ENCODE data around the gene AP1G2. TPM values are rescaled to one million over a fixed set of nuclear protein-coding genes. Genes with fewer than 3 reads are reported as not detected.

AP1G2 gene
- total and polyA plus RNA-seq, 3 donors from 2014 or later: 33.6 to 83.4 (median 76.9) TPM

DNA sequence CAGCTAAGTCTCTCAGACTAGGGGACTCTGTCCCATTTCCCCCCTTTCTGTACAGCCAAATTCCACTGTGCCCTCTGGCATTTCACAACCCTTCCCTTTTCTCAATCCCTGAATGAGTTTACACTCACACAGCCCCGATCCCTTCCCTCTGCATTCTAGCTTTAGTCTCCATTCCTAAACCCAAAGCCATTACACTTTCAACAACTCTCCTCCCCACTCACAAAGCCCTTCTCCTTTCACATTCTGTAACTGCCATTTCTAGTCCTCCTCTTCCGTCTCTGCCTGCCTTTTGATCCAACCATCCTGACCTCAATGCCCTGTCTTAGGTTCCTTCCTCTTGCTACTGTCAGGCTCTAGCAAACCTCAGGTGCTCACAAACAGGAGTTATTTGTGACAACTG, 19.7 kb downstream of the AP1G2 start:
- Histone ChIP-seq H3K4me3 (no peak overlapping the region), H3K36me3 (ENCODE audit: low read depth, missing control alignments) (no peaks in the 10 kb centered on the region), H3K27me3 (no peaks in the 10 kb centered on the region), H3K27ac (no peak overlapping the region), H3K9me3 (no peaks in the 10 kb centered on the region), H3K4me1 (peaks cover 11% of the 10 kb centered on the region)
- TF ChIP-seq, protein P1, sequence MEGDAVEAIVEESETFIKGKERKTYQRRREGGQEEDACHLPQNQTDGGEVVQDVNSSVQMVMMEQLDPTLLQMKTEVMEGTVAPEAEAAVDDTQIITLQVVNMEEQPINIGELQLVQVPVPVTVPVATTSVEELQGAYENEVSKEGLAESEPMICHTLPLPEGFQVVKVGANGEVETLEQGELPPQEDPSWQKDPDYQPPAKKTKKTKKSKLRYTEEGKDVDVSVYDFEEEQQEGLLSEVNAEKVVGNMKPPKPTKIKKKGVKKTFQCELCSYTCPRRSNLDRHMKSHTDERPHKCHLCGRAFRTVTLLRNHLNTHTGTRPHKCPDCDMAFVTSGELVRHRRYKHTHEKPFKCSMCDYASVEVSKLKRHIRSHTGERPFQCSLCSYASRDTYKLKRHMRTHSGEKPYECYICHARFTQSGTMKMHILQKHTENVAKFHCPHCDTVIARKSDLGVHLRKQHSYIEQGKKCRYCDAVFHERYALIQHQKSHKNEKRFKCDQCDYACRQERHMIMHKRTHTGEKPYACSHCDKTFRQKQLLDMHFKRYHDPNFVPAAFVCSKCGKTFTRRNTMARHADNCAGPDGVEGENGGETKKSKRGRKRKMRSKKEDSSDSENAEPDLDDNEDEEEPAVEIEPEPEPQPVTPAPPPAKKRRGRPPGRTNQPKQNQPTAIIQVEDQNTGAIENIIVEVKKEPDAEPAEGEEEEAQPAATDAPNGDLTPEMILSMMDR (IDR thresholded peaks at IDR 0.05): no peak
- no peak for TF ChIP-seq POLR2A (IDR thresholded peaks at IDR 0.05)
- 92 to 93% methylated on average over 2 of the region's 2 CpGs for WGBS, 2 donors
- no peak for DNase-seq
- intact Hi-C loops (cut with DNase I; ENCODE audit: low total_unique reads): loop anchor here (10.0 kb wide), 1 partner anchor 63 kb away; no protein-coding TSS in a partner anchor

DNA sequence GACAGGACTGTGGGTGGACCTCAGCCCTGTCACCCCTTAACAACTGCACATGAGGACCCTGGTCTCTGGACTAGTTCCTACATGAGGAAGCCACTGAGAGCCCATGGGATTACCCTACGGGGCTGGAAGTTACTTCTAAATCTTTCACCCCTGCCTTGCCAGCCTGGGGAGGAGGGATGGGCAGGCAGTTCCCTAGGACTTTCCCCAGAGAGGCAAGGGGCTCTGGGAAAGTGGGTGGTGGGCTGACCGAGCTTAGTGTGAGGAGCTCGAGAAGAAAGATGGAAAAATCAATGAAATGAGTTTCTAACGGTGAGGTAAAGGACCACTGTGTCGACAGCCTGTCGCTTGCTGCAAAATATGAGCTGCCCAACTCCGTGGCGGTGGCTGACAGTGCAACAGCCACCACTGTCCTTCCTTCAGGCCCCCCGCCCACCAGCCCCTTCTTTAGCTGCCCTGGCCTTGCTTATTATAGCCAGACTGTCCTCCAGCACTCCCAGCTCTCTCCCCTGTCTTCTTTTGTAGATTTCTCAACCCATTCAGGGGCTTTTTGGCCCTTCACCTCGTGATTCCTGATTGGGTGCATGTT, 21.0 kb downstream of the AP1G2 start:
- TF ChIP-seq POLR2A (IDR thresholded peaks at IDR 0.05): no peak
- TF ChIP-seq, protein P1 (IDR thresholded peaks at IDR 0.05): no peak
- H3K36me3 ChIP-seq (ENCODE audit: low read depth, missing control alignments): no peaks in the 10 kb centered on the region
- no peak overlapping the region for H3K4me3 ChIP-seq
- intact Hi-C loops (cut with DNase I; ENCODE audit: low total_unique reads): loop anchor here (10.0 kb wide), 1 partner anchor 62 kb away; no protein-coding TSS in a partner anchor
- DNase-seq: no peak
- 74 to 75% methylated on average over 10 of the region's 10 CpGs for WGBS, 2 donors
- no peak overlapping the region for H3K27ac ChIP-seq
- no peaks in the 10 kb centered on the region for H3K9me3 ChIP-seq
- H3K4me1 ChIP-seq: peaks cover 11% of the 10 kb centered on the region
- no peaks in the 10 kb centered on the region for H3K27me3 ChIP-seq

DNA sequence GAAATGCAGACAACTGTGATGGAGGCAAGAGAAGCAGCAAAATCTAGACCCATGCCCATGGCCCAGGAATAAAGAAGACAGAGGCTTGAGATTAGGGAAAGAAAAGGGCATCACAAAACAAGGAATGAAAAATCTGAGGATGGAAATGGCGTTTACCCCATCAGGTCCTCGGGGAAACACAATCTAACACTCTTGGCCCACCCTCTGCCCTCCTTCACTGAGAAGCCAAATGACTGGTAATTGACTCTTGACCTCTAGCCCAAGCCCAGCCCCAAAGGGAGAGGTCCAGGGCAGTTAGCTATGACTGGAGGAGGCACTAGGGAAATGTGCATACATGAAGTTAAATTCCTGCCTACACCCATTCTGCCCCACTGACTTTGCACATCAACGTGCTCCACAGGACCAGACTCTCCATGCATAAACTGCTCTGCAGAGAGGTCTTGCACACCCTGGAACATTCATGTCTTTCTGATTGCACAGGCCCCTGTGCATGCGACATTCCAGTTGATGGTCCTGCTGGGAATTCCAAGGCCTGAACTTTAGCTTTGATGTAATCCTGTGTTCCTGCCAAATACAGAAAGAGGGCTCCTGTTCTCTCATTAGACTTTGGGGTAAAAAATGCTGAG, 21.7 kb downstream of the AP1G2 start:
- no peak overlapping the region for H3K27ac ChIP-seq
- intact Hi-C loops (cut with DNase I; ENCODE audit: low total_unique reads): loop anchor here (10.0 kb wide), 1 partner anchor 61 kb away; no protein-coding TSS in a partner anchor

DNA sequence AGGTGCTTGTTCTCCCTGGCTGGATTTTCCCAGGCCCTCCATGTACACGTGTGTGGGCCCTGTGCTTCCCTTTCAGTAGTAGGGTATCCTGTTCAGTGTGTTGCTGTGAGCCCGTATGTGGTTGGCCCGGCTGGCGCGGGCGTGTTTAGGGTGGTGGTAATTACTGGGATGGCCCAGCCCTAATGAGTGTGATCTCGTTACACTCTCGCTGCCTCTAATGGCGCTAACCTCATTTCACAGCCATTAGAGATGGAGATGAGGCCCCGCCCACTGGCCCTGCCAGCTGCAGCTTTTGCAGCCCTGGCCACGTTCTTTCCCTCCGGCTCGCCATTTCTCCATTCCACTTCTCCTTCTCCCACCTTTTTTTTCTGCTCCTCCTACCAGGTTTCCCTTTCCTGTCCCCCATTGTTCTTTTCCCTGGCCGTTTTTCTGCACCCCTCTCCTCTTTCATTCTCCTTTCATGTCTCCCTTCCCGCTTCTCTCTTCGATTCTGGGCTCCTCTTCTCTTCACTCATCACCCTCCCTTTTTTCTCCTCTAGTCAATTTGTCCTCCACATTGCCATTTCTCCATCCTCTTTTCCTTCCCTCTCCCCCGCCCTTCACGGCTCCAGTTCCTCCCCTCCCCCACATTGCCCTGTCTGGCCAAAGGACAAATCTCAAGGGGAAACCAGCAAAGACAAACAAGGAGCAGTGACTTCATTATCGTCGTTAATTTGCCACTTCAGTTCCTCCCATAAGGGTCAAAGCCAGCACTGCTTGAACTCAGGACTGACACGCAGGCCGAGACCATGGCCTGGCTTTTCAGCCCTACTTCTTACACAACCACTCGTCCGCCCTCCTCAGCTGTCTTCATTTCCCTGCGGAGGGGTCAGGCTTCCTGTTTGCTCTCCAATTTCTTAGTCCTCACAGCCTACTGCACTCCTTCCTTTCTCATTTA, 22.8 kb downstream of the AP1G2 start:
- no peak for DNase-seq
- TF ChIP-seq POLR2A (IDR thresholded peaks at IDR 0.05): no peak
- TF ChIP-seq, protein P1 (IDR thresholded peaks at IDR 0.05): no peak

More for the DNA sequence above, 21.7 kb downstream of the AP1G2 start:
- no peak for TF ChIP-seq POLR2A (IDR thresholded peaks at IDR 0.05)
- TF ChIP-seq, protein P1 (IDR thresholded peaks at IDR 0.05): no peak
- H3K4me1 ChIP-seq: peaks cover 8% of the 10 kb centered on the region
- no peak for DNase-seq
- H3K9me3 ChIP-seq: no peaks in the 10 kb centered on the region
- no peaks in the 10 kb centered on the region for H3K27me3 ChIP-seq
- H3K36me3 ChIP-seq (ENCODE audit: low read depth, missing control alignments): no peaks in the 10 kb centered on the region
- no peak overlapping the region for H3K4me3 ChIP-seq
- WGBS, 2 donors: 74 to 80% methylated on average over 4 of the region's 4 CpGs

More for the DNA sequence above, 22.8 kb downstream of the AP1G2 start:
- no peaks in the 10 kb centered on the region for H3K27me3 ChIP-seq
- intact Hi-C loops (cut with DNase I; ENCODE audit: low total_unique reads): loop anchor here (10.0 kb wide), 1 partner anchor 60 kb away; no protein-coding TSS in a partner anchor
- 65 to 75% methylated on average over 25 of the region's 25 CpGs for WGBS, 2 donors
- H3K4me1 ChIP-seq: no peaks in the 10 kb centered on the region
- no peak overlapping the region for H3K4me3 ChIP-seq
- H3K9me3 ChIP-seq: no peaks in the 10 kb centered on the region
- H3K36me3 ChIP-seq (ENCODE audit: low read depth, missing control alignments): no peaks in the 10 kb centered on the region
- H3K27ac ChIP-seq: no peak overlapping the region
